Fibroblast of gingiva (primary cell): Measurements from ENCODE around the gene HP1BP3.
"Not testable (repeated sequence)": the region's sequence is repeated elsewhere in the genome, so short reads cannot be mapped to it uniquely, and the experiment has no call there.

Experiments
- DNase-seq: peaks from one replicate; pipeline ENCODE4 v3.0.0-alpha.2; 2011; ENCODE audit warnings: low read depth

Gene HP1BP3, protein sequence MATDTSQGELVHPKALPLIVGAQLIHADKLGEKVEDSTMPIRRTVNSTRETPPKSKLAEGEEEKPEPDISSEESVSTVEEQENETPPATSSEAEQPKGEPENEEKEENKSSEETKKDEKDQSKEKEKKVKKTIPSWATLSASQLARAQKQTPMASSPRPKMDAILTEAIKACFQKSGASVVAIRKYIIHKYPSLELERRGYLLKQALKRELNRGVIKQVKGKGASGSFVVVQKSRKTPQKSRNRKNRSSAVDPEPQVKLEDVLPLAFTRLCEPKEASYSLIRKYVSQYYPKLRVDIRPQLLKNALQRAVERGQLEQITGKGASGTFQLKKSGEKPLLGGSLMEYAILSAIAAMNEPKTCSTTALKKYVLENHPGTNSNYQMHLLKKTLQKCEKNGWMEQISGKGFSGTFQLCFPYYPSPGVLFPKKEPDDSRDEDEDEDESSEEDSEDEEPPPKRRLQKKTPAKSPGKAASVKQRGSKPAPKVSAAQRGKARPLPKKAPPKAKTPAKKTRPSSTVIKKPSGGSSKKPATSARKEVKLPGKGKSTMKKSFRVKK

DNA sequence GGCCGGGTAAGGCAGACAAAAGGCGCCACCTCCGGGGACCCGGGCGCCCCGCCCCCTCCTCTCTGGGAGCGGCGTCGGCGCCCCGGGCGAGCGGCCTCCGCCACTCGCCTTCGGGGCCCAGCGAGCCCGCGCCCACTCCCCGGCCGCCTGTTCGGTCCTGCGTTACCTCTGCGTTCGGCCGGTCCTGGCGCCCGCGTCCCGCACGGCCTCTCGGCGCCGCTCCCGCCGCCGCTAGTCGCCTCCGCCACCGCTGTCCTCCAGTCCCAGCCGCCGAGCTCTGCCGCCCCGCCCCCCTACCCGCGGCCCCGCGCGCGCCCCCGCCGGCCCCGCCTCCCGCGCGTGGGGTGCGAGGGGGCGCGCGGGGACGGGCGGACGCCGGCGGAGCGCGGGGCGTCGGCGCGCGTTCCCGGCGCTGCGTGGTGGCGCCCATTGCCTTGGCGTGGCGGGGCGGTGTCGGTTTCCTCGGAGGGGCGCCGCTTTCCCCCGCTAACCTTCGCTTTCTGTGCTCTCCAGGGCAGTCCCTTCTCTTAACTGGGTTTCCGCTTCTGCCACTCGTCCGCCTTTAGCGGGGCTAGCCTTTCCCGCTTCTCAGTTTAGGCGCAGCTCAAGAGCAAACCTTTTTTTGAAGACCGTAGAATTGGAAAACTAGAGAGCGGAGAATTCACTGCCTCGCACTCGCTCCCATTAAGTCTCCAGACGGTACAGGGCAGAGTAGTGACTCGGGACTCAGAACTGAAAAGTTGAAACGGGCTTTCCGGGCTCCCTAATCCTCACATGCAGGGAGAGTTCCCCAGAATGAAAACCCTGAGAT, at the start of gene HP1BP3:
HP1BP3 (minus strand) TSS at position 279 of the 811 bp plus-strand sequence. CDS start 6,867 bp downstream, outside the sequence.
- peak; percentile 70 for DNase-seq

GRCh38 chr1:20836230-20836629, 49.1 kb upstream of the HP1BP3 start:
- no peak for DNase-seq

DNA sequence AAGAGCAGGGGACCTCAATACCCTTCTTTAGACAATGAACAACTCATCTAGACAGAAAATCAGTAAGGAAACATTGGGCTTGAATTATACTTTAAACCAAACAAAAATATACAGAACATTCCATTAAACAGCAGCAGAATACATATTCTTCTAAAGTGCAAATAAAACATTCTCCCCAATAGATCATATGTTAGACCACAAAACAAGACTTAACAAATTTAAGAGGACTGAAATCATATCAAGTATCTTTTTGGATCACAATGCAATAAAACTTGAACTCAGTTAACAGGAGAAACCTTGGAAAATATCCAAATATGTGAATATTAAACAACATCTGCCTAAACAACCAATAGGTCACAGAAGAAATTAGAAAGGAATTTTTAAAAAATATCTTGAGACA, 47.7 kb upstream of the HP1BP3 start:
- peak; percentile 84 for DNase-seq

- DNase-seq = peak; percentile 62
Measured at GRCh38 chr1:20834192-20834591, 47.1 kb upstream of the HP1BP3 start.

DNA sequence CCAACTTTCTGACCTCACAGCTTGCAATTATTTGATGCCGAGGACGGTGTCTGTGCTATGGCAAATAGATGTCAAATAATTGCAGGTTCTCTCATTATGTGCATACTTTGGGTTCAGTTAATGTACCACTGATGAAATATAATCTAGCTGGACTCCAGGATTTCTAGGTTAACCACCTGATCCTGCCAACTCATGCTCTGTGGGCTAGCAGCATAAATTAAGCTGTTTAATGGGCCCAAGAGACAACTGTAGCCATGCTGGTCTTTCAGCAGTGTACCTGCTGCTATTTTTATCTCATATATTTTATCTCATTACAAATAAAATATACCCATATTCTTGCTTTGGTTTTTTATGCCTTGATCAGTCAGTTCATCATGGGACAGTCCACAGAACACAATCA, 43.3 kb upstream of the HP1BP3 start:
- DNase-seq = no peak

DNA sequence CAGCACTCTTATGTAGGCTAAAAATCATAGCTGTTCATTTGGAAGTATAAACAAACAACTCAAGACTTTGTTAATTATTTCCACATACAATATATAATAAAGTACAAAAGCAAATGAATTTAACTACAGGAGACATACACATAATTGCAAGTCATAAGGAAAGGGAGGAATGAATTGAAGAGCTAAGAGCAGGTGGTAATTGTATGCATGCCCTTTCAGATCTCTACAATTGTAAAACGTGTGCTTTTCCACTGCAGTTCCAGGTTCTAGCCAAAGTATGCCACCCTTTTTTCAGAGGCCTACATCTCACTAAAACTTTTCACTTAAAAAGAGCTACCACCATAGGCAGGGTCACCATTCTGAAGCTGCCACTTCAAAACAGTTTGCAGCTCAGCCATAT, 42.8 kb upstream of the HP1BP3 start:
- no peak for DNase-seq

GRCh38 chr1:20829531-20829930, 42.4 kb upstream of the HP1BP3 start:
- no peak for DNase-seq

- DNase-seq = peak; percentile 24
Measured at GRCh38 chr1:20823845-20824244, 36.7 kb upstream of the HP1BP3 start.

- DNase-seq = no peak
Measured at GRCh38 chr1:20821466-20821865, 34.4 kb upstream of the HP1BP3 start.

GRCh38 chr1:20819818-20820217, 32.7 kb upstream of the HP1BP3 start:
- no peak for DNase-seq

DNA sequence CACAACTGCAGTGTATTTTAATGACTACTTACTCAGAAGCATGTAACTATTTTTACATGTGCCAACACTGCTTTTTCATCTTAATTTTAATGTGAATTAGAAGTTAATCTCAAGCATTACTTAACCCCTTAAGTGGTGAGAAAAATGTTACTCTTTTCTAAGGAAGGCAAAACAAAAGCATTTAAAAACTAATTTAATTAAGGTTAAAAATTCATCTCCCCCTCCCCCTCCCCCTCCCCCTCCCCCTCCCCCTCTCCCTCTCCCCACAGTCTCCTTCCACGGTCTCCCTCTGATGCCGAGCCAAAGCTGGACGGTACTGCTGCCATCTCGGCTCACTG, 27.4 kb upstream of the HP1BP3 start:
- no peak for DNase-seq

GRCh38 chr1:20811916-20812315, 24.8 kb upstream of the HP1BP3 start:
- no peak for DNase-seq

- DNase-seq = no peak
Measured at GRCh38 chr1:20793236-20793635, 6.1 kb upstream of the HP1BP3 start.

DNA sequence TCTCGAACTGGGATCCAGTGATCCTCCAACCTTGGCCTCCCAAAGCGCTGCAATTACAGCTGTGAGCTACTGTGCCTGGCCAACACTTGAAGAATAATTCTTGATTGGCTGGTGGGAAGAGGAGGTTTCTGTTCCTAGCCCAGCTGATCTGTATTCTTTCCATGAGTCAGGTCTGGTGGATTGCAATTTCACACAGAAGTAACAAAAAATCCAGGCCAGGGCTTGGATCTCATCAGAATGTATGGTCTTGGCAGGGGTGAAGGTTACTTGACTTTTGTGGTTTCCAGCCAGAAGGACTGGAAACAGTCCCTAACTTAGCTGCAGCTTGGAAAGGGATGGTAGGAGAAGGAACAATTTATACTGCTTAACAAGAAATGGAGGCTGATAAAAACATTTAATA, 5.1 kb upstream of the HP1BP3 start:
- peak; percentile 92 for DNase-seq

- DNase-seq = no peak
Measured at GRCh38 chr1:20790785-20791184, 3.7 kb upstream of the HP1BP3 start.

DNA sequence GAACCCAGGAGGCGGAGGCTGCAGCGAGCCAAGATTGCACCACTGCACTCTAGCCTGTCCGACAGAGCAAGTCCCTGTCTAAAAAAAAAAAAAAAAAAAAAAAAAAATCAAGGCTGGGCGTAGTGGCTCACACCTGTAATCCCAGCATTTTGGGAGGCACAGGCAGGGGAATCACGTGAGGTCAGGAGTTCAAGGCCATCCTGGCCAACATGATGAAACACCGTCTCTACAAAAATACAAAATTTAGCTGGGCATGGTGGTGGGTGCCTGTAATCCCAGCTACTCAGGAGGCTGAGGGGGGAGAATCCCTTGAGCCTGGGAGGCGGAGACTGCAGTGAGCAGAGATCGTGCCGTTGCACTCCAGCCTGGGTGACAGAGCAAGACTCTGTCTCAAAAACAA, 2.5 kb upstream of the HP1BP3 start:
- not testable (repeated sequence) for DNase-seq

DNA sequence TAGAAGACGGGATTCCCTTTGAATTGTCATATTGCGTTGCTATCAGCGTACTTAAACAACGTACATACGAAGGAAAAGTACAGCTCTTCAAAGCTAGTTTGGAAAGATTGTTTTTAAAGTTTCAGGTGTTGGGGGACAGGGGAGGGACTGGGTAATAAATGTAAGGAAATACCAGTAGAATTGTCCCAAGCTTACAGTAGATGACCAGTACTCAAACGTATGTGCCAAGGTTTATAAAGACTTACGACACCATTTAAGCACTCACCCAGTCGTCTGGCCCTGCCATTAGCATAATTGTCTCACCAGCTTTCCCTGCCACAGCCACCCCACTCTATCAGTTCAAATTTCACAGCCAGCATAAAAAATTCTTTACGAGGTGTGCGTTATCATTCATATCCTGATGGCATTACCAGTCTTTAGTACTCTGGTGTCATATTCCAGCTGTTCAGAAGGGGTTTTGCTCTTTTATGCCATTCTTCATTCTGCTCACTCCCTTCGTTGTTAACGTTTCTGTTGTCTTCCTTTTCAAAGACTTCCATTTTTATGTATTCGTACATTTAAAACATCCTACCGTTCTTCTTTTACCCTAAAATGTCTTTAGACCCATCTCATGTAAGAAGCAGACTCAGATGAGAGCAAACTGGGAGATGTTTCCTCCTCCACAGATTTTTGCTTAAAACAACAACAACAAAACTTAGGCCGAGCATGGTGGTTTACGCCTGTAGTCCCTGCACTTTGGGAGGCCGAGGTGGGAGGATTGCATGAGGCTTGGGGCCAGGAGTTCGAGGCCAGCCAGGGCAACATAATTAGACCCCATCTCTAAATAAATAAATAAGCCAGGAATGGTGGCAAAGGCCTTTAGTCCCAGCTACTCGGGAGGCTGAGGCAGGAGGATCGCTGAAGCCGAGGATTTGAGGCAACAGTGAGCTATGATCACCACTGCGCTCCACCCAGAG, 1.0 kb upstream of the HP1BP3 start:
- DNase-seq = peak; percentile 83

DNA sequence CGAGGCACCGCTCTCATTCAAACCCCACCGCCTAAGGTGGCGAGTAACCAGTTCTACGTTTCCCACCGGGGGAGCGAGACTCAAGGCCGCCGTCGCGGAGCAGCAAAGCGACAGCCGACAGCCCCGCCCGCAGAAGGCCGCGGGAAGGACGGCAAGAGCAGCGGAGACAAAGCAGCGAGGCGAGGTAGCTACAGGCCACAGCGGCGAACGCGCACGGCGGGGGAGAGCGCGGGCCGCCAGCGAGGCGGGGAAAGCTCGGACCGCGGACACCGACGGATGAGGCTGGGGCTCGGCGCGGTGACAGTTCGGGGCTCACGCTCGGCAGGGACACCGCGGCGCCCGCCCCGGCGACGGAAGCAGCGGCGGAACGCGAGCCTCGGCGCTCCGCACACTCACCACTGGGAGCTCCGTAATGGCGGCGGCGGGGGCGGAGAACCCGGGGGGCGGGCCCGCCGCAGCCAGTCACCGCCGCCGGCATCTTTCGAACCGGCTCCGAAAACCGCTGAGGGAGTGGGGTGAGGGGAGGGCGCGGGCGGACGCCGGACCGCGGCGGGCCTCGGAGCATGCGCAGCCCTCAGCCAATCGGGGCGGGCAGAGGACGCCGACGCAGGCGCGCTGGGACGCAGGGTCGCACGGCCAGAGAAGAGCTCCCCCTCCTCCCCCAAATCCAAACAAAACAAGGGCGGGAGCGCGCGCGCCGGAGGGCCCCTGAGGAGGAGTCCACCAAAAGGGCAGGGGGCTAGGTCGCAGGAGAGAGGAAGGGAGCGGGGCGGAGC, 666 bp downstream of the HP1BP3 start:
- DNase-seq = peak; percentile 93

DNA sequence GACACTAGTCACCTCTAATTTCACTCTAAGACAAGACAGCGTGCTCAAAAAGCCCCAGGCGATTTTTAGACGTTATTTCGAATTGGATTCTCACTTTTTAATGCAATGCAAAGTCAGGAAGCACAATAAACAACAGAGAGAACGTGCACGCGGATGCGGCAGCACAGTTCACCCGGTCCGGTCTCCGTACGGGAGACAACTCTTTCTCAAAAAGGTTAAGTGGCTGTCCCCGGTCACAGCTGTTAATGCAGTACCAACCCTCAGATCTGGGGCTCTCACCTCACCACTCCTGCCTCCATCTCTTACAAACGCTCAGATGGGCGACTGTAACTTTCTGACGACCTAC, 1.2 kb downstream of the HP1BP3 start:
- no peak for DNase-seq

DNA sequence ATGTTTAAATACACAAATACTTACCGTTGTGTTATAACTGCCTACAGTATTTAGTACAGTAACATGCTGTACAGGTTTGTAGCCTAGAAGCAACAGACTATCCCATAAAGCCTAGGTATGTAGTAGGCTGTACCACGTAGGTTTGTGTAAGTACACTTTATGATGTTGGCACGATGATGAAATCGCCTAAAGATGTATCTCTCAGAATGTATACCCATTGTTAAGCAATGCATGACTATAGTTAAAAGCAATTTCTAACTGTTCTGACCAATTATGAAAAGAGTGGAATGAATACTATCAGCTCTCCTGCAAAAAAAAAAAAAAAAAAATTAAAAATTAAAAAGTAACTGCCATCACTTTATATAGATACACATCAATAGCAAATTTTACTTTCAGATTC, 11.4 kb downstream of the HP1BP3 start:
- no peak for DNase-seq

GRCh38 chr1:20771780-20772179, 15.3 kb downstream of the HP1BP3 start:
- no peak for DNase-seq
